Adrenal gland (tissue), 12 donors: ENCODE measurements around the gene FBXO28. TPM values are rescaled to one million over a fixed set of nuclear protein-coding genes. Genes with fewer than 3 reads are reported as not detected.
A peak's percentile ranks its signal among the peaks of the same experiment; 100 is the strongest.

Experiments
- DNase-seq, 7 donors: peaks; one replicate each; pipeline ENCODE4 v3.0.0-alpha.2; 2019 to 2020
- H3K27ac ChIP-seq, 5 donors: fragments of 200-600 bp; sonication (generic) in 4 of 5; 1 replicate in 3 of 5; 2 replicates in 2 of 5; pipeline versions ENCODE4 v1.5.1 to v1.8.0; 2016 to 2020; ENCODE audit warnings: mild to moderate bottlenecking in 1 of 5
- H3K27me3 ChIP-seq: fragments of 200-600 bp; 2 replicates; pipeline ENCODE4 v1.8.0; 2021
- H3K36me3 ChIP-seq, 2 donors: fragments of 200-600 bp; replicated peaks in 1 of 2; 1 replicate in 1 of 2; 2 replicates in 1 of 2; pipeline versions ENCODE4 v1.5.1 to v1.8.0; 2018 to 2022
- H3K4me1 ChIP-seq, 2 donors: fragments of 200-600 bp; replicated peaks in 1 of 2; 1 replicate in 1 of 2; 2 replicates in 1 of 2; pipeline versions ENCODE4 v1.5.1 to v1.8.0; 2018 to 2021
- H3K4me3 ChIP-seq, 4 donors: fragments of 200-600 bp; sonication (generic) in 3 of 4; one replicate each; pipeline ENCODE4 v1.5.1; 2016 to 2018
- H3K9me3 ChIP-seq, 3 donors: fragments of 200-600 bp; sonication (generic) in 1 of 3; replicated peaks in 1 of 3; 1 replicate in 2 of 3; 2 replicates in 1 of 3; pipeline versions ENCODE4 v1.5.1 to v1.8.0; 2016 to 2021
- POLR2A ChIP-seq, 2 donors: fragments of 450-650 bp; IDR thresholded peaks; one replicate each; pipeline ENCODE4 v1.6.1; 2017; ENCODE audit warnings: antibody characterized with exemption in 2 of 2, mild to moderate bottlenecking in 2 of 2, moderate library complexity in 1 of 2
- WGBS, 4 donors: extraction: QIAGEN DNeasy Blood & Tissue Kit in 2 of 4; methylation state at CpG; one replicate each; pipeline versions ENCODE4 v1.1.5 to v1.1.7; 2013 to 2017; 5-methylcytosine and 5-hydroxymethylcytosine counted together
- intact Hi-C, 2 donors: fragments of 100-400 bp; cut with DNase I; formaldehyde crosslinking; loops; one replicate each; pipeline versions ENCODE4 v1.14.1 to v1.15.0; 2022 to 2023
- polyA plus RNA-seq, 3 donors: library from polyadenylated mRNA; stranded (reverse); fragments of 200-250 nt in 2 of 3; fragments of 350-450 nt in 1 of 3; fragmentation: Illumina TruSeq in 1 of 3; extraction: RNeasy Lipid Tissue Mini Kit (QIAGEN cat#74804) in 1 of 3; gene quantifications; one replicate each; pipeline ENCODE4 v1.2.3, GENCODE V29; 2013 to 2014
- total RNA-seq, 9 donors: library from RNA; depleted of rRNA in 4 of 9; stranded (reverse); fragments of >200 nt in 4 of 9; fragments of 120-200 nt in 1 of 9; fragmentation: NEBNext Ultra II Directional in 1 of 9; extraction: Animal tissue kit (Norgen Biotek cat#: 25700) in 1 of 9; gene quantifications; one replicate each; pipeline versions ENCODE4 v1.1.0 to v1.2.4, GENCODE V29; 2013 to 2023
- TF ChIP-seq, protein P1 (sequence below), 6 experiments: fragments of 450-650 bp in 4 of 6; fragments of 200-600 bp in 2 of 6; sonication (generic) in 1 of 6; IDR thresholded peaks; 1 replicate in 5 of 6; 2 replicates in 1 of 6; pipeline versions ENCODE4 v1.5.1 to v1.8.0; 2016 to 2021; ENCODE audit warnings: antibody characterized with exemption in 6 of 6, mild to moderate bottlenecking in 2 of 6, moderate library complexity in 1 of 6
- donor health status: healthy with polysubstance abuse.
- donor health status: Bipolar disorder and iron deficiency.
- donor health status: DM: yes; HTN: yes; CAD: no.
- donor health status: DM: no; HTN: no; CAD: no.
- donor health status: DM: no; HTN: no; CAD: no.
- donor health status: DM: yes; HTN: yes; CAD: no.

The FBXO28 gene
- total and polyA plus RNA-seq, 12 donors, result 7.0 to 39.1 (median 23.9) TPM

DNA sequence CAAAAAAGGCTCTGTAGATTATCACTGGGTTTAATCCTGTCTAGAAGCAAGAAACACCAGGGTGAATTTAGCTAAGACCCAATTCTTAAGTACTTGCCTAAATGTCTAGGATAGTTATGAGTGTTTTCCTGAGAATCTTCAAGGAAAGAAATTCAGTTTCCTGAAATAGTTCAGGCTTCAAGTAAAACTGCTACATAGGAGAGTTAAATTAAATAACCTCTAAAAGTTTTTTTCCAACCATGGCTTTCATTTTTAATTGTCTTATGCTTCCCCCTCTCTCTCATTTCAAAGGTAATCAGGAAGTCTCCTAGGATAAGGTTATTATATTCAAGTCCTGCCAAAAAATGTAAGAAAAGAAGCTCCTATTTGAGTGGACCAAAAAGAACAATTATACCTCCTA is 46.7 kb upstream of the FBXO28 start:
- Histone ChIP-seq H3K27me3 (no peaks in the 10 kb centered on the region), H3K36me3 (no peaks in the 10 kb centered on the region), H3K4me1 (no peaks in the 10 kb centered on the region), H3K27ac (no peak overlapping the region), H3K9me3 (no peaks in the 10 kb centered on the region), H3K4me3 (no peak overlapping the region)
- intact Hi-C loops, result no loop called here
- TF ChIP-seq, protein P1, sequence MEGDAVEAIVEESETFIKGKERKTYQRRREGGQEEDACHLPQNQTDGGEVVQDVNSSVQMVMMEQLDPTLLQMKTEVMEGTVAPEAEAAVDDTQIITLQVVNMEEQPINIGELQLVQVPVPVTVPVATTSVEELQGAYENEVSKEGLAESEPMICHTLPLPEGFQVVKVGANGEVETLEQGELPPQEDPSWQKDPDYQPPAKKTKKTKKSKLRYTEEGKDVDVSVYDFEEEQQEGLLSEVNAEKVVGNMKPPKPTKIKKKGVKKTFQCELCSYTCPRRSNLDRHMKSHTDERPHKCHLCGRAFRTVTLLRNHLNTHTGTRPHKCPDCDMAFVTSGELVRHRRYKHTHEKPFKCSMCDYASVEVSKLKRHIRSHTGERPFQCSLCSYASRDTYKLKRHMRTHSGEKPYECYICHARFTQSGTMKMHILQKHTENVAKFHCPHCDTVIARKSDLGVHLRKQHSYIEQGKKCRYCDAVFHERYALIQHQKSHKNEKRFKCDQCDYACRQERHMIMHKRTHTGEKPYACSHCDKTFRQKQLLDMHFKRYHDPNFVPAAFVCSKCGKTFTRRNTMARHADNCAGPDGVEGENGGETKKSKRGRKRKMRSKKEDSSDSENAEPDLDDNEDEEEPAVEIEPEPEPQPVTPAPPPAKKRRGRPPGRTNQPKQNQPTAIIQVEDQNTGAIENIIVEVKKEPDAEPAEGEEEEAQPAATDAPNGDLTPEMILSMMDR (IDR thresholded peaks at IDR 0.05), result no peak
- no peak for TF ChIP-seq POLR2A (IDR thresholded peaks at IDR 0.05)
- DNase-seq, result no peak

DNA sequence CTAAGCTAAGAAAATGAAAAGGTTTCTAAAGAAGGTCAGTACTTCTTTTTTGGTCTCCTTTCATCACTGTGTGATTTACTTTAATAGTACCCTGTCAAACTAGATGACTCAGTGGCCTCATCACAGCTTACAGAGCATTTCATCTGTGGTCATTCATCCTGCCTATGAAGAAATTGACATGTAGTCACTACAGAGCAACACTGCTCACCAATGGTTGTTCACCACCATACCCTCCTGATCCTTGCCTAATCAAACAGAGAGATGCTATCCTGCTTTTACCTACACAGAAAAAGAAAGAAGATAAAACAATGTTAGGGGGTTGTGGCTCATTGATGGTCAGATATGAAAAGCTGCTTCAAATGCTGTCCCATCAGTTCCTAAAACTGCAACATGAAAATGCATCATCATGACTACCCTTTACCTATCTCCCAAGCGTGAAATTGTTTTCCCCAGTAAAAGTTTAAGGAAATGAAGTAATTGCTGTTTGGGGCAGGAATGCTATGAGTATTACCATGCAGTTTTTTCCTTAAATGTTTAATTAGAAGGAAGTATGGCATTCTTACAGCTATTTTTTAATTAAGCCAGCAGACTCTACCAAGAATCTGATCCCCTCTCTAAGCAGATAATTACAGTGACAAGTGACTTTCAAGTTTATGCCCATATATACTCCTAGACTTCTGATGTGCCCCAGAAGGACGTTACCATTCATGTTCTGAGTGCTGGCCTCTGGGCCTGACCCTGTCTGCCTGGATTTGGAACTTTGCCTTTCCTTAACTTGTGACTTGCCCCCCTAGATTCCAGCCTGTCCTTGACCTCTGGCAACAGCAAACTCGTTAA is 46.1 kb upstream of the FBXO28 start:
- no peak for TF ChIP-seq POLR2A (IDR thresholded peaks at IDR 0.05)
- TF ChIP-seq, protein P1 (IDR thresholded peaks at IDR 0.05), result no peak
- WGBS, 4 donors, result 68 to 88% (median 80%) methylated on average over 3 of the region's 3 CpGs
- no peaks in the 10 kb centered on the region for H3K27me3 ChIP-seq
- intact Hi-C loops, result no loop called here
- H3K9me3 ChIP-seq, result no peaks in the 10 kb centered on the region
- DNase-seq, result no peak
- no peaks in the 10 kb centered on the region for H3K36me3 ChIP-seq
- no peak overlapping the region for H3K4me3 ChIP-seq
- no peak overlapping the region for H3K27ac ChIP-seq
- no peaks in the 10 kb centered on the region for H3K4me1 ChIP-seq

DNA sequence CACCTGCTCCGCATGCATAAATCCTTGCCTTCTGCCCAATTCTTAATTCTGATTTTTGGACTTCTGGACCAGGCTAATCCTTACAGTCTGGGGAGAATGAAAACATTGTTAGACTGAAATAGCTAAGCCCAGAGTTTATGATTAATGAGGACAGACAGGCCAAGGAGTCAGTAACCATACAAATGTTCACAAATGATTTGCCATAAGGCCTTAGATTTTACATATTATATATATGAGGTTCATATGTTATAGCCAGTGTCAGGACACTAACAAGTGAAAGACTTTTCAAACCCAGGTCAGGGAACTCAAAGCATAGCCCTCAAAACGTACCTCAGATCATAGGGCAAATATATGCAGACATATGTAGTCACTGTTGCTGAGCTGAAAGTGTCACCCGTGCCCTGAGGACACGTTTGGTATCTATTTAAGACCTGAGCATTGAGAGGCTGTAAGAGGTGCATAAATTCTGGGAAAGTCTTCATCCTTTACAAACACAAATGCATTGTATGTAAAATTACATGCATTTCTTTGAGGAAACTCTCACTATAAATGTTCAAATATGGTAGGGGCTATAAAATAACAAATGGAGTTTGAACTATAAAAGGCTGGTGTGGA is 45.3 kb upstream of the FBXO28 start:
- WGBS, 4 donors, result 77 to 88% (median 83%) methylated on average over 4 of the region's 4 CpGs
- no peak for DNase-seq
- Histone ChIP-seq H3K4me3 (no peak overlapping the region), H3K9me3 (no peaks in the 10 kb centered on the region), H3K27me3 (no peaks in the 10 kb centered on the region), H3K4me1 (no peaks in the 10 kb centered on the region), H3K36me3 (no peaks in the 10 kb centered on the region), H3K27ac (no peak overlapping the region)
- intact Hi-C loops, result no loop called here
- no peak for TF ChIP-seq POLR2A (IDR thresholded peaks at IDR 0.05)
- TF ChIP-seq, protein P1 (IDR thresholded peaks at IDR 0.05), result no peak

DNA sequence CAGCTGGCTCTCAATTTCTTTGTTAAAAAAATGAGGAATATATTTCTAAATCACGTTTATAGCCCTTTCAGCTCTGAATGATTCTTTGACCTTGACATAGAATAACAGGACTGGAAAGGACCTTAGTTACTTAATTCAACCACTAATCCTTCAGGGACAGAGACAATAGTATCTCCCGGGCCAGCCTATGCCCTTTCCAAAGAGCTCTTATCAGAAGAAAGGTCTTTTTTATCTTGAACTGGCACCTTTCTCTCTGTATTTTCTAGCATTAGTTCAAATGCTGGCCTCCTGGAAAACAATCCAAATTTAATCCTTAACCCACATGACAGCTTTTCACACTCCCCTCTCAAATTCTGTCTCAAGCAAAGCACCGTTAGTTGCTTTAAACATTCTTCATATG is 44.8 kb upstream of the FBXO28 start:
- intact Hi-C loops, result no loop called here
- H3K36me3 ChIP-seq, result no peaks in the 10 kb centered on the region
- no peaks in the 10 kb centered on the region for H3K9me3 ChIP-seq
- H3K4me1 ChIP-seq, result no peaks in the 10 kb centered on the region
- no peak overlapping the region for H3K4me3 ChIP-seq
- TF ChIP-seq, protein P1 (IDR thresholded peaks at IDR 0.05), result no peak
- TF ChIP-seq POLR2A (IDR thresholded peaks at IDR 0.05), result no peak
- DNase-seq, result peak in 3 of 7 donors; percentile 22 to 25 (median 23)
- H3K27ac ChIP-seq, result no peak overlapping the region
- H3K27me3 ChIP-seq, result no peaks in the 10 kb centered on the region
- WGBS, 4 donors, result 26 to 40% (median 30%) methylated on average over 3 of the region's 3 CpGs
